GM19397 (cell line): ENCODE measurements around the gene PTPRT.

Experiments
- ATAC-seq: cut with Tn5 transposase; IDR thresholded peaks from one replicate; pipeline ENCODE4 v1.9.1; 2021; ENCODE audit warnings: mild to moderate bottlenecking, moderate library complexity; ENCODE audit not compliant: unreplicated experiment

PTPRT gene

GRCh38 chr20:42346189-42347170 lies 843.2 kb downstream of the PTPRT start:
- no peak for ATAC-seq

- ATAC-seq = no peak
Observed at GRCh38 chr20:42341654-42342053, 848.1 kb downstream of the PTPRT start.

- no peak for ATAC-seq
Observed at GRCh38 chr20:42340368-42340767, 849.3 kb downstream of the PTPRT start.

- ATAC-seq = no peak
Observed at GRCh38 chr20:42338294-42339201, 851.2 kb downstream of the PTPRT start.

DNA sequence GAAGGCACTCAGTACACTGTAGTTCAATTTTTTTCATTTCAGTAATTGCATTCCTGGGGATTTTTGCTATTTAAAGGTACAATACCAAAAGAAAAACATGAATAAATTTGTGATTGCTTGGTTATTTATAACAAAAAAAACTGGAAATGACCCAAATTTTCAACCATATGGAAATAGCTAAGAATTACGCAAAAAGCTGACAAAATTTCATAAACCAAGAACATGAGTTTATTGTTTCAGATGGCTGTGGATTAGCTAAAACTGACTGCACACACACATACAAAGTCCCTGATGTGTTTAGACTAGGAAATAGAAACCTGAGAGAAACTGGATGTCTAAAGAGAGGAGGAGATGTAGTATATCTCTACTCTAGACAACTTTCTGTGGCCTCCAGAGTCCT lies 853.1 kb downstream of the PTPRT start:
- no peak for ATAC-seq

DNA sequence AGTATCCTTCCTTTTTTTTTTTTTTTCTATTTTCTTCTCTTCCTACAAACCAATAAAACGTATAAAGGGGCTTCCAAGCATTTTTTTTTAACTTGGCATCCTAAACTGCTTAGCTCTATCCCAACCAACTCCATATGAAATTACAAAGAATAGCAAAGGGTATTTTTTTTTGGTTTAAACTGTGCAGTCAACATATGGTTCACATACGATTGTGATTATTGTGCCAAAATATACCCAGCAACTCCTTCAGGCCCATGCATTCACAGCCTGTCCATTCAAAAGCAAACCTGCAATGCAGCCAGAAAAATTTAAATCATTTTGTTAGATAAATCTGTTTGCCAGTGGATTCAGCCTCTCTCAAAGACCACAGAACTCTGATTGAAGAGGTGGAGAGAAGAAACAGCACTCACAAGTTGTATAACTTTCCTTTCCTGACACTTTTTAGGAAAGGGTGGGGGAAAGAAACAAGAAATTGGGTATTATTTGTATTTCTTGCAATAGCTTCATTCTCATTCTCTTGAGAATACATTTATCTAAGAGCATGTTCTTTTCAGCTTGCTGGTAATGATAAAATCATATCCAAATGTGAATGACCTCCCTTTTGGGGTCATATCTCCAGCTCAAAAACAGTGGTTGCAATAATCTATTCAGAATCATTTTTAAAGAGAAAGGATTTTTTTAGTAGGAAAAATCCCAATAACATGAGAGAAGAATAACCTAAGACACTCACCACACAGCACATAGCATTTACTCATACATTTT lies 870.3 kb downstream of the PTPRT start:
- ATAC-seq = no peak

- no peak for ATAC-seq
Observed at GRCh38 chr20:42313704-42314103, 876.0 kb downstream of the PTPRT start.

- no peak for ATAC-seq
Observed at GRCh38 chr20:42309050-42309449, 880.7 kb downstream of the PTPRT start.

- no peak for ATAC-seq
Observed at GRCh38 chr20:42308171-42308570, 881.5 kb downstream of the PTPRT start.

GRCh38 chr20:42295592-42295991 lies 894.1 kb downstream of the PTPRT start:
- ATAC-seq = no peak

- ATAC-seq = no peak
Observed at GRCh38 chr20:42294976-42295375, 894.7 kb downstream of the PTPRT start.

DNA sequence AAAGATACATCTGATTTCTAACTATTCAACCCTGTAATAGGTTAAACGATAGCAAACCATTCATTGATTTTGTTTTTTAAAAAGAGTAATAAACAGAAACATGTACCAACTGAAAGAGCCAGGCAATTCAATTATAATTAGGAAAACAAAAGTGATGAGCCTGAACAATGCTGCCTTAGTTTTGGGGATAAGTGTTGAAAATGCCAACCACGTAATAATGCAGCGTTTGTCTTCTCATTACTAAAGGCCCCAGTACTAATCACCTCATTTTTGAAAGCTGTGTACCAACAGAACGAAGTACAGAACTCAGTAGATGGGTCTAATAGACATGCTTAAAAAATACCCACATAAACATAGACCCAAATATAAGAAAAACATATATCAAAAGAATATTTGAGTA lies 907.9 kb downstream of the PTPRT start:
- no peak for ATAC-seq

- no peak for ATAC-seq
Observed at GRCh38 chr20:42276718-42277602, 912.7 kb downstream of the PTPRT start.

DNA sequence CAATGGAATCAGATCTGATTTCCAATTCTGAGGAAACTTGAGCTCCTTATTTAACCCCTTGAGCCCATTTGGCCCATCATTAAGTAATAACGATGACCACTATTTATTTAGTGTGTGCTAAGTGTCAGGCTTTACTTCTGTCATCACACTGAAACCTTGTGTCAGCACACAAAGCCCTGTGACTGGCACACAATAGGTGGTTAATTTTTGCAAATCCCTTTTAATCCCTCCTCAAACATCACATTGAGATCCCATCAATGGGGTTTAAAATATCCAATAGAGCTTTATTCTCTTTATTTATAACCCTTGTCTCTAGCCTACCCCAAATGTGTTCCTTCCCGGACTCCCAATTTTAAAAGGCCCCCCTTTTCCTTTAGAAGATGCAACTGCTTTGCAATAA lies 914.7 kb downstream of the PTPRT start:
- no peak for ATAC-seq

GRCh38 chr20:42272516-42272915 lies 917.2 kb downstream of the PTPRT start:
- ATAC-seq = no peak

DNA sequence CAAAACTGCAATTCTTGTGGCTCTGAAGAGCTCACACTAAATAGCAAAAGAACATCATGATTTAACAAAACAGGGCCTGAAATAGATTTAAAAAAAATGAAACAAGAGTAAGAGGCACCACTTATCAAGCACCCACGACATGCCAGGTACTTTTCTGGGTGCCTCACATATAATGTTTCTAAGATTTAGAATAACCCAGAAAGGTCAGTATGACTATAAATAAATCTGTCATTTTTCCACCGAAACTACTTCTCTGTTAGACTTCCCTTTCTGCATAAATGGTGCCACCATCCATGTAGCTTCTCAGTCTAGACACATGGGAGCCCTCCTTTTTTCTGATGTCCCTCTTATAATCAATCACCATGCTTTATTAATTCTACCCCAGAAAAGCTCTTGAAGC lies 919.2 kb downstream of the PTPRT start:
- ATAC-seq = no peak

- no peak for ATAC-seq
Observed at GRCh38 chr20:42267793-42268384, 921.8 kb downstream of the PTPRT start.

DNA sequence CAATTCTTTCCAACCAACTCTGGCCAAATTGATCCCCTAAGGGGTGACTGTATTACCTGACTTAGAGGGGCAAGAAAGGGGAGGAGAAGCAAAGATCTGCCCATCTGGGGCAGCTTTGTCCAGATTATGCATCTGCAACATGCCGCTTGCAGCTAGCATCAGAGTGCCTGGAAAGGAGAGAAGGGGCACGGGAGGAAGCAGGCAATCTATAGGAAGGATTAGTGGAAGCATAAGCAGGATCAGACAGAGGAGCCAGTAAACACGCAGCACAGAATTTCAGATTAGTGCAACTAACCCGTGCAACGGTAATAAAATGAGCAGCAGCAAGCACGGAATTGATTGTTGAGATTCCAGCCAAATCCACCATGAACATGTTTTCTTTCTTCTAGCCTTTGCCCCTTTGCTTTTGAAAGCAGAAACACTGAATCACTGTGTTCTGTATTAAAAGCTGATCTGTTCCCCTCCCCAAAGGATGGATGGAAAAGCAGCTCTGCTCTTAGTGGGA lies 927.9 kb downstream of the PTPRT start:
- ATAC-seq = no peak

GRCh38 chr20:42260184-42260583 lies 929.5 kb downstream of the PTPRT start:
- ATAC-seq = no peak
